ENCODE results near the gene LGMN.
"Not testable (repeated sequence)": the region's sequence is repeated elsewhere in the genome, so short reads cannot be mapped to it uniquely, and the experiment has no call there.

Gene LGMN

GRCh38 chr14:92783813-92784431, 35.5 kb upstream of the LGMN start:
- Histone ChIP-seq H2AFZ (ENCODE audit: low read length) (no peak overlapping the region), H3F3A (ENCODE audit: low read depth) (no peaks in the 10 kb centered on the region), H3K36me3 (ENCODE audit: insufficient read depth, low read length) (no peaks in the 10 kb centered on the region), H3K27me3 (ENCODE audit: insufficient read depth, low read length, poor library complexity, severe bottlenecking) (no peaks in the 10 kb centered on the region), H4K20me1 (ENCODE audit: insufficient read depth, low read length, poor library complexity, severe bottlenecking) (no peaks in the 10 kb centered on the region), H3K79me2 (ENCODE audit: insufficient read depth, low read length) (no peaks in the 10 kb centered on the region), H3K9me3 (ENCODE audit: insufficient read depth, low read depth, low read length) (peaks cover 3% of the 10 kb centered on the region; the same call in 1 of the 2 replicates), H3K4me3 (ENCODE audit: low read length, poor library complexity, severe bottlenecking) (no peak overlapping the region), H3K9ac (ENCODE audit: low read depth, low read length, poor library complexity, severe bottlenecking) (no peak overlapping the region), H3K4me2 (ENCODE audit: low read depth, low read length, poor library complexity, severe bottlenecking) (no peak overlapping the region), H3K9me2 (replicated peaks; ENCODE audit: low read depth, low read length) (no peaks in the 10 kb centered on the region), H3K4me1 (ENCODE audit: insufficient read depth, low read length, poor library complexity, severe bottlenecking) (peaks cover 19% of the 10 kb centered on the region)
- TF ChIP-seq CTCF (conservative IDR thresholded peaks at IDR 0.05; ENCODE audit: low read length) (peak; percentile 76), EZH2phosphoT487 (IDR thresholded peaks at IDR 0.05; ENCODE audit: borderline replicate concordance) (no peak)

- peaks cover 19% of the 10 kb centered on the region for H3K4me1 ChIP-seq (ENCODE audit: insufficient read depth, low read length, poor library complexity, severe bottlenecking)
- TF ChIP-seq CTCF (conservative IDR thresholded peaks at IDR 0.05; ENCODE audit: low read length) (no peak), EZH2phosphoT487 (IDR thresholded peaks at IDR 0.05; ENCODE audit: borderline replicate concordance) (no peak)
Measured at GRCh38 chr14:92781350-92781749, 32.9 kb upstream of the LGMN start.

GRCh38 chr14:92780444-92781232, 32.2 kb upstream of the LGMN start:
- Histone ChIP-seq H3K9ac (ENCODE audit: low read depth, low read length, poor library complexity, severe bottlenecking) (no peak overlapping the region), H2AFZ (ENCODE audit: low read length) (no peak overlapping the region)

More at GRCh38 chr14:92781350-92781749, 32.9 kb upstream of the LGMN start:
- no peaks in the 10 kb centered on the region for H3K79me2 ChIP-seq (ENCODE audit: insufficient read depth, low read length)
- H4K20me1 ChIP-seq (ENCODE audit: insufficient read depth, low read length, poor library complexity, severe bottlenecking): no peaks in the 10 kb centered on the region
- H3K4me2 ChIP-seq (ENCODE audit: low read depth, low read length, poor library complexity, severe bottlenecking): no peak overlapping the region
- no peaks in the 10 kb centered on the region for H3K27me3 ChIP-seq (ENCODE audit: insufficient read depth, low read length, poor library complexity, severe bottlenecking)
- H3F3A ChIP-seq (ENCODE audit: low read depth): no peaks in the 10 kb centered on the region
- no peak overlapping the region for H3K9ac ChIP-seq (ENCODE audit: low read depth, low read length, poor library complexity, severe bottlenecking)
- no peak overlapping the region for H2AFZ ChIP-seq (ENCODE audit: low read length)
- no peaks in the 10 kb centered on the region for H3K36me3 ChIP-seq (ENCODE audit: insufficient read depth, low read length)
- no peak overlapping the region for H3K4me3 ChIP-seq (ENCODE audit: low read length, poor library complexity, severe bottlenecking)
- no peaks in the 10 kb centered on the region for H3K9me2 ChIP-seq (replicated peaks; ENCODE audit: low read depth, low read length)
- H3K9me3 ChIP-seq (ENCODE audit: insufficient read depth, low read depth, low read length): no peaks in the 10 kb centered on the region

GRCh38 chr14:92778868-92779565, 30.6 kb upstream of the LGMN start:
- not testable (repeated sequence) for H3K9me3 ChIP-seq (ENCODE audit: insufficient read depth, low read depth, low read length); H4K20me1 ChIP-seq (ENCODE audit: insufficient read depth, low read length, poor library complexity, severe bottlenecking); H3K4me2 ChIP-seq (ENCODE audit: low read depth, low read length, poor library complexity, severe bottlenecking); H3F3A ChIP-seq (ENCODE audit: low read depth); H3K27me3 ChIP-seq (ENCODE audit: insufficient read depth, low read length, poor library complexity, severe bottlenecking); H3K36me3 ChIP-seq (ENCODE audit: insufficient read depth, low read length); H3K79me2 ChIP-seq (ENCODE audit: insufficient read depth, low read length); H3K9ac ChIP-seq (ENCODE audit: low read depth, low read length, poor library complexity, severe bottlenecking); H3K4me3 ChIP-seq (ENCODE audit: low read length, poor library complexity, severe bottlenecking); H3K9me2 ChIP-seq (replicated peaks; ENCODE audit: low read depth, low read length)
- peaks cover 26% of the 10 kb centered on the region for H3K4me1 ChIP-seq (ENCODE audit: insufficient read depth, low read length, poor library complexity, severe bottlenecking)
- peak overlapping the region; percentile 34; the same call in 1 of the 2 replicates for H2AFZ ChIP-seq (ENCODE audit: low read length)

More at GRCh38 chr14:92780444-92781232, 32.2 kb upstream of the LGMN start:
- Histone ChIP-seq H3K27me3 (ENCODE audit: insufficient read depth, low read length, poor library complexity, severe bottlenecking) (no peaks in the 10 kb centered on the region), H3K9me2 (replicated peaks; ENCODE audit: low read depth, low read length) (no peaks in the 10 kb centered on the region), H4K20me1 (ENCODE audit: insufficient read depth, low read length, poor library complexity, severe bottlenecking) (no peaks in the 10 kb centered on the region), H3K36me3 (ENCODE audit: insufficient read depth, low read length) (no peaks in the 10 kb centered on the region), H3K79me2 (ENCODE audit: insufficient read depth, low read length) (no peaks in the 10 kb centered on the region), H3K4me3 (ENCODE audit: low read length, poor library complexity, severe bottlenecking) (no peak overlapping the region), H3F3A (ENCODE audit: low read depth) (no peaks in the 10 kb centered on the region), H3K9me3 (ENCODE audit: insufficient read depth, low read depth, low read length) (no peaks in the 10 kb centered on the region), H3K4me2 (ENCODE audit: low read depth, low read length, poor library complexity, severe bottlenecking) (no peak overlapping the region), H3K4me1 (ENCODE audit: insufficient read depth, low read length, poor library complexity, severe bottlenecking) (peaks cover 19% of the 10 kb centered on the region)
- TF ChIP-seq CTCF (conservative IDR thresholded peaks at IDR 0.05; ENCODE audit: low read length) (no peak), EZH2phosphoT487 (IDR thresholded peaks at IDR 0.05; ENCODE audit: borderline replicate concordance) (no peak)

- H3K9me2 ChIP-seq (replicated peaks; ENCODE audit: low read depth, low read length); H3F3A ChIP-seq (ENCODE audit: low read depth); H3K27me3 ChIP-seq (ENCODE audit: insufficient read depth, low read length, poor library complexity, severe bottlenecking); H3K4me3 ChIP-seq (ENCODE audit: low read length, poor library complexity, severe bottlenecking); H3K9me3 ChIP-seq (ENCODE audit: insufficient read depth, low read depth, low read length); H3K36me3 ChIP-seq (ENCODE audit: insufficient read depth, low read length); H3K79me2 ChIP-seq (ENCODE audit: insufficient read depth, low read length); H3K4me2 ChIP-seq (ENCODE audit: low read depth, low read length, poor library complexity, severe bottlenecking); H2AFZ ChIP-seq (ENCODE audit: low read length); H4K20me1 ChIP-seq (ENCODE audit: insufficient read depth, low read length, poor library complexity, severe bottlenecking); H3K9ac ChIP-seq (ENCODE audit: low read depth, low read length, poor library complexity, severe bottlenecking): not testable (repeated sequence)
- H3K4me1 ChIP-seq (ENCODE audit: insufficient read depth, low read length, poor library complexity, severe bottlenecking): peaks cover 20% of the 10 kb centered on the region
Measured at GRCh38 chr14:92775292-92775691, 26.9 kb upstream of the LGMN start.
